ENCODE measurements around the gene MYBPHL. TPM values are rescaled to one million over a fixed set of nuclear protein-coding genes. Genes with fewer than 3 reads are reported as not detected.

The MYBPHL gene
- total RNA-seq, 1 donor from 2014 or later, result 0.29 TPM

DNA sequence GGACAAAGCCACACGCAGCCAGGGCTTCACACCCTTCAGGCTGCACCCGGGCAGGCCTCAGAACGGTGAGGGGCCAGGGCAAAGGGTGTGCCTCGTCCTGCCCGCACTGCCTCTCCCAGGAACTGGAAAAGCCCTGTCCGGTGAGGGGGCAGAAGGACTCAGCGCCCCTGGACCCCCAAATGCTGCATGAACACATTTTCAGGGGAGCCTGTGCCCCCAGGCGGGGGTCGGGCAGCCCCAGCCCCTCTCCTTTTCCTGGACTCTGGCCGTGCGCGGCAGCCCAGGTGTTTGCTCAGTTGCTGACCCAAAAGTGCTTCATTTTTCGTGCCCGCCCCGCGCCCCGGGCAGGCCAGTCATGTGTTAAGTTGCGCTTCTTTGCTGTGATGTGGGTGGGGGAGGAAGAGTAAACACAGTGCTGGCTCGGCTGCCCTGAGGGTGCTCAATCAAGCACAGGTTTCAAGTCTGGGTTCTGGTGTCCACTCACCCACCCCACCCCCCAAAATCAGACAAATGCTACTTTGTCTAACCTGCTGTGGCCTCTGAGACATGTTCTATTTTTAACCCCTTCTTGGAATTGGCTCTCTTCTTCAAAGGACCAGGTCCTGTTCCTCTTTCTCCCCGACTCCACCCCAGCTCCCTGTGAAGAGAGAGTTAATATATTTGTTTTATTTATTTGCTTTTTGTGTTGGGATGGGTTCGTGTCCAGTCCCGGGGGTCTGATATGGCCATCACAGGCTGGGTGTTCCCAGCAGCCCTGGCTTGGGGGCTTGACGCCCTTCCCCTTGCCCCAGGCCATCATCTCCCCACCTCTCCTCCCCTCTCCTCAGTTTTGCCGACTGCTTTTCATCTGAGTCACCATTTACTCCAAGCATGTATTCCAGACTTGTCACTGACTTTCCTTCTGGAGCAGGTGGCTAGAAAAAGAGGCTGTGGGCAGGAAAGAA lies 32.0 kb downstream of the MYBPHL start:
- Mint-ChIP-seq H3K27me3 (no peaks in the 10 kb centered on the region), H3K36me3 (ENCODE audit: insufficient read depth) (peaks cover 11% of the 10 kb centered on the region), H3K9me3 (ENCODE audit: low read depth) (no peaks in the 10 kb centered on the region), H3K4me3 (ENCODE audit: low read depth) (peak overlapping the region; percentile 49), H3K27ac (peak overlapping the region; percentile 93), H3K4me1 (ENCODE audit: low read depth) (peaks cover 33% of the 10 kb centered on the region)
- TF ChIP-seq, protein P1, sequence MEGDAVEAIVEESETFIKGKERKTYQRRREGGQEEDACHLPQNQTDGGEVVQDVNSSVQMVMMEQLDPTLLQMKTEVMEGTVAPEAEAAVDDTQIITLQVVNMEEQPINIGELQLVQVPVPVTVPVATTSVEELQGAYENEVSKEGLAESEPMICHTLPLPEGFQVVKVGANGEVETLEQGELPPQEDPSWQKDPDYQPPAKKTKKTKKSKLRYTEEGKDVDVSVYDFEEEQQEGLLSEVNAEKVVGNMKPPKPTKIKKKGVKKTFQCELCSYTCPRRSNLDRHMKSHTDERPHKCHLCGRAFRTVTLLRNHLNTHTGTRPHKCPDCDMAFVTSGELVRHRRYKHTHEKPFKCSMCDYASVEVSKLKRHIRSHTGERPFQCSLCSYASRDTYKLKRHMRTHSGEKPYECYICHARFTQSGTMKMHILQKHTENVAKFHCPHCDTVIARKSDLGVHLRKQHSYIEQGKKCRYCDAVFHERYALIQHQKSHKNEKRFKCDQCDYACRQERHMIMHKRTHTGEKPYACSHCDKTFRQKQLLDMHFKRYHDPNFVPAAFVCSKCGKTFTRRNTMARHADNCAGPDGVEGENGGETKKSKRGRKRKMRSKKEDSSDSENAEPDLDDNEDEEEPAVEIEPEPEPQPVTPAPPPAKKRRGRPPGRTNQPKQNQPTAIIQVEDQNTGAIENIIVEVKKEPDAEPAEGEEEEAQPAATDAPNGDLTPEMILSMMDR (IDR thresholded peaks at IDR 0.05; ENCODE audit: unreplicated experiment), result no peak
- DNase-seq (ENCODE audit: low spot score, unreplicated experiment), result peak; percentile 42

DNA sequence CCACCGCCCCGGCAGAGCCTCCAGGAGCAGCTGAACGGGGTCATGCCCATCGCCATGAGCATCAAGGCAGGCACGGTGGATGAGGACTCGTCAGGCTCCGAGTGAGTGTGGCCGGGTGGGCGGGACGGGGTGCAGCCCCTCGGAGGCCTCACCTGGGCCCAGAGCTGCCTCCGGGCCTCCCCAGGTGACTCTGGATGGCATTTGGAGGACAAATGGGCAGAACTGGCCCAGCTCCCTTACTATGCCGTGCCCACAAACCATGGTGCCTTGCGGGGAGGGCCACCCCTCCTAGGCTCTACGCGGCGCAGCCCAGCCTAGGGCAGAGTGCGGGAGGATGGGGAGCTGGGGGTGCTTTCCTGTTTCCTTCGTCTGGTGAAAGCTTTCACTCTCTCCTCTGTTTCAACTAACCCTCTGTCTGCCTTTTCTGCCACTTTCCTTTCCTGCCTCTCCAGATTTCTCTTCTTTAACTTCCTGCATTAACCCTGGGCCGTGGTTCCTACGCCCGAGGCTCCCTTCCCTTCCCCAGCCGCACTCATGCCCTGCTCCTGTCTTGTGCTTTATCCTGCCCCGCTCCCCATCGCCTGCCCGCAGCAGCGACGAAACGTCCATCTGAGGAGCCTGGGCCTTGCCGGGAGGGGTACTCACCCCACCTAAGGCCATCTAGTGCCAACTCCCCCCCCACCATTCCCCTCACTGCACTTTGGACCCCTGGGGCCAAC lies 33.1 kb downstream of the MYBPHL start:
- DNase-seq (ENCODE audit: low spot score, unreplicated experiment), result no peak
- TF ChIP-seq, protein P1 (IDR thresholded peaks at IDR 0.05; ENCODE audit: unreplicated experiment), result no peak
- Mint-ChIP-seq H3K4me1 (ENCODE audit: low read depth) (peaks cover 33% of the 10 kb centered on the region), H3K27ac (peak overlapping the region; percentile 93), H3K36me3 (ENCODE audit: insufficient read depth) (peaks cover 10% of the 10 kb centered on the region), H3K9me3 (ENCODE audit: low read depth) (no peaks in the 10 kb centered on the region), H3K4me3 (ENCODE audit: low read depth) (no peak overlapping the region), H3K27me3 (no peaks in the 10 kb centered on the region)

DNA sequence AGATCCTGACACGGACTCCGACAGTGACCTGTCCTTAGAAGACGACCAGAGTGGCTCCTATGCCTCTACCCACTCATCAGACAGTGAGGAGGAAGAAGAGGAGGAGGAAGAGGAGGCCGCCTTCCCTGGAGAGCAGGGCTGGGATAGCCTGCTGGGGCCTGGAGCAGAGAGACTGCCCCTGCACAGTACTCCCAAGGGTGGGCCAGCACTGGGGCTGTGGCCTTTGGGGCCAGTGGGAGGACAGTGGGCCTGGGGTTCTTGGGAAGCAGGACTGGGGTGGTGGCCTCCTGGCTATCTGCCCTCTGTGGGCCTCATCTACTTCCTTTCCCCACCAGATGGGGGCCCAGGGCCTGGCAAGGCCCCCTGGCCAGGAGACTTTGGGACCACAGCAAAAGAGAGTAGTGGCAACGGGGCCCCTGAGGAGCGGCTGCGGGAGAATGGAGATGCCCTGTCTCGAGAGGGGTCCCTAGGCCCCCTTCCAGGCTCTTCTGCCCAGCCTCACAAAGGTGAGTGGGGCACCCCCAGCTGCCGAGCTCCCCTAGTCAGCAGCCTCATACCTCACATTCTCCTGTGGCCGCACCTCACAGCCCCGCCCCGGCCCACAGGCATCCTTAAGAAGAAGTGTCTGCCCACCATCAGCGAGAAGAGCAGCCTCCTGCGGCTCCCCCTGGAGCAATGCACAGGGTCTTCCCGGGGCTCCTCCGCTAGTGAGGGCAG lies 33.8 kb downstream of the MYBPHL start:
- Mint-ChIP-seq H3K27ac (peak overlapping the region; percentile 24), H3K4me3 (ENCODE audit: low read depth) (no peak overlapping the region), H3K9me3 (ENCODE audit: low read depth) (no peaks in the 10 kb centered on the region), H3K36me3 (ENCODE audit: insufficient read depth) (peaks cover 12% of the 10 kb centered on the region), H3K27me3 (no peaks in the 10 kb centered on the region), H3K4me1 (ENCODE audit: low read depth) (peaks cover 32% of the 10 kb centered on the region)
- TF ChIP-seq, protein P1 (IDR thresholded peaks at IDR 0.05; ENCODE audit: unreplicated experiment), result no peak
- DNase-seq (ENCODE audit: low spot score, unreplicated experiment), result no peak

DNA sequence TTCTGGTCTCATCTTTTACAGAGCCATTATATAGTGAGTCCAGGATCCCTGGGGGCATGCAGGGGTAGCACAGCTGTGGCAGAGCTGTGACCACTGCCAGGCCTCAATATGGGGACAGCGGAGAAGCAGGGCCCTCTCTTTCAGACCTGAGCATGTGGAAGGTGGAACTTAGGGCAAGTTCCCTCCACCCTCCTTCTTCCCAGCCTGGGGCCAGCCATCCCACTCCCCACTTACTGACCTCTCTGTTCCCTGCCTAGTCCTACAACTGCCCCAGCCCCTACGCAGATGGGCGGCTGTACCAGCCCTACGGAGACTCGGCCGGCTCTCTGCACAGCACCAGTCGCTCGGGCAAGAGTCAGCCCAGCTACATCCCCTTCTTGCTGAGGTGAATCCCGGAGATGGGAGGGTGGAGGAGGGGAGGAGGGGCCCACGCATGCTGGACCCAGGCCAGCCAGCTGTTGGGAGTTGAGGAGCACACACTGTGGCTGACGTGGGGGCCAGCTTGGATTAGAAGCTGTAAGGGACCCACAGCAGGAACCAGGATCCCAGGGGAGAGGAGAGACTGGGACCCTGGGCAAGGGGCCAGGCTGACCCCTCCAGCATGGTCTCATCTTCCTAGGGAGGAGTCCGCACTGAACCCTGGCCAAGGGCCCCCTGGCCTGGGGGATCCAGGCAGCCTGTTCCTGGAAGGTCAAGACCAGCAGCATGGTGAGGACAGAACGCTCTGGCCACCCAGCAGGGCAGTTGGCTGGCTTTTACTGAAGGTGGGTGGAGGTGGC lies 34.6 kb downstream of the MYBPHL start:
- DNase-seq (ENCODE audit: low spot score, unreplicated experiment), result no peak
- Mint-ChIP-seq H3K36me3 (ENCODE audit: insufficient read depth) (peaks cover 14% of the 10 kb centered on the region), H3K4me3 (ENCODE audit: low read depth) (no peak overlapping the region), H3K9me3 (ENCODE audit: low read depth) (no peaks in the 10 kb centered on the region), H3K4me1 (ENCODE audit: low read depth) (peaks cover 28% of the 10 kb centered on the region), H3K27me3 (no peaks in the 10 kb centered on the region), H3K27ac (peak overlapping the region; percentile 24)
- TF ChIP-seq, protein P1 (IDR thresholded peaks at IDR 0.05; ENCODE audit: unreplicated experiment), result no peak
